ENCODE results near the gene COL9A2.

GRCh38 chr1:40257313-40257687, 59.8 kb downstream of the COL9A2 start:
- TF ChIP-seq, protein P1, sequence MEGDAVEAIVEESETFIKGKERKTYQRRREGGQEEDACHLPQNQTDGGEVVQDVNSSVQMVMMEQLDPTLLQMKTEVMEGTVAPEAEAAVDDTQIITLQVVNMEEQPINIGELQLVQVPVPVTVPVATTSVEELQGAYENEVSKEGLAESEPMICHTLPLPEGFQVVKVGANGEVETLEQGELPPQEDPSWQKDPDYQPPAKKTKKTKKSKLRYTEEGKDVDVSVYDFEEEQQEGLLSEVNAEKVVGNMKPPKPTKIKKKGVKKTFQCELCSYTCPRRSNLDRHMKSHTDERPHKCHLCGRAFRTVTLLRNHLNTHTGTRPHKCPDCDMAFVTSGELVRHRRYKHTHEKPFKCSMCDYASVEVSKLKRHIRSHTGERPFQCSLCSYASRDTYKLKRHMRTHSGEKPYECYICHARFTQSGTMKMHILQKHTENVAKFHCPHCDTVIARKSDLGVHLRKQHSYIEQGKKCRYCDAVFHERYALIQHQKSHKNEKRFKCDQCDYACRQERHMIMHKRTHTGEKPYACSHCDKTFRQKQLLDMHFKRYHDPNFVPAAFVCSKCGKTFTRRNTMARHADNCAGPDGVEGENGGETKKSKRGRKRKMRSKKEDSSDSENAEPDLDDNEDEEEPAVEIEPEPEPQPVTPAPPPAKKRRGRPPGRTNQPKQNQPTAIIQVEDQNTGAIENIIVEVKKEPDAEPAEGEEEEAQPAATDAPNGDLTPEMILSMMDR (IDR thresholded peaks at IDR 0.05), result no peak
- no peak for TF ChIP-seq POLR2A (IDR thresholded peaks at IDR 0.05)

All from body of pancreas (tissue), 4 donors.